Nephron (organoid): ENCODE measurements around the gene CMTM3.

Source experiments
- H3K27ac Mint-ChIP-seq, 3 experiments: 2 replicates each; pipeline ENCODE4 v1.8.0; 2020; ENCODE audit warnings: mixed read lengths in 3 of 3, mild to moderate bottlenecking in 2 of 3, moderate library complexity in 1 of 3
- H3K27me3 Mint-ChIP-seq: 2 replicates; pipeline ENCODE4 v1.8.0; 2021; ENCODE audit warnings: low read depth, mild to moderate bottlenecking, moderate library complexity, mixed read lengths
- H3K36me3 Mint-ChIP-seq: 2 replicates; pipeline ENCODE4 v1.8.0; 2020; ENCODE audit warnings: low read depth, mixed read lengths
- H3K4me1 Mint-ChIP-seq: 2 replicates; pipeline ENCODE4 v1.8.0; 2020; ENCODE audit warnings: mixed read lengths
- H3K4me3 Mint-ChIP-seq, 3 experiments: 2 replicates each; pipeline ENCODE4 v1.8.0; 2020; ENCODE audit warnings: mild to moderate bottlenecking in 3 of 3, mixed read lengths in 3 of 3, moderate library complexity in 2 of 3
- H3K9me3 Mint-ChIP-seq: 2 replicates; pipeline ENCODE4 v1.8.0; 2020; ENCODE audit warnings: mixed read lengths
- TF ChIP-seq, protein P1 (sequence below), 3 experiments: fragments of 200-600 bp; sonication (generic); IDR thresholded peaks; one replicate each; pipeline ENCODE4 v1.5.0; 2021; ENCODE audit warnings: antibody characterized with exemption in 3 of 3; ENCODE audit not compliant: unreplicated experiment in 3 of 3

CMTM3 gene

DNA sequence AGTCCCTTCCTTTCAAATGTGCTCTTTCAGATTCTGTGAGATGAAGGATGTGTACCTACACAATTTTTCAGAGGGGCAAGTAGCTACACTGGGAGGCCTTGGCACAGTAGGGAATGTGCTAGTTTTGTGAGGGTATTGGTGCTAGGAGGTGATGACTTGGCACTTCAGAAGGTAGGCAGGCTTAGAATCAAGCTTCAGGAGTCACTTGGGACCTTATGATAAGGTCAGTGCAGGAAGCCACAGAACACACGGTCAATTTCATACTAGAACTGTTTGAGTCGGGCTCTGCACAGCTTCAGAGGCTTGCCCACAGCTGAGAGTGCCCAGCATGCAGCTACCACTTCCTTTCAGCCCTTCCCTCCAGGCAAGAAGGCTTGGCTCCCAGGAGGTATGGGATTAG lies 32.1 kb upstream of the CMTM3 start:
- H3K4me3 Mint-ChIP-seq = no peak overlapping the region
- H3K36me3 Mint-ChIP-seq = peaks cover 2% of the 10 kb centered on the region
- peak overlapping the region in 1 of 3 experiments; percentile 60 for H3K27ac Mint-ChIP-seq
- H3K4me1 Mint-ChIP-seq = peaks cover 10% of the 10 kb centered on the region
- TF ChIP-seq, protein P1, sequence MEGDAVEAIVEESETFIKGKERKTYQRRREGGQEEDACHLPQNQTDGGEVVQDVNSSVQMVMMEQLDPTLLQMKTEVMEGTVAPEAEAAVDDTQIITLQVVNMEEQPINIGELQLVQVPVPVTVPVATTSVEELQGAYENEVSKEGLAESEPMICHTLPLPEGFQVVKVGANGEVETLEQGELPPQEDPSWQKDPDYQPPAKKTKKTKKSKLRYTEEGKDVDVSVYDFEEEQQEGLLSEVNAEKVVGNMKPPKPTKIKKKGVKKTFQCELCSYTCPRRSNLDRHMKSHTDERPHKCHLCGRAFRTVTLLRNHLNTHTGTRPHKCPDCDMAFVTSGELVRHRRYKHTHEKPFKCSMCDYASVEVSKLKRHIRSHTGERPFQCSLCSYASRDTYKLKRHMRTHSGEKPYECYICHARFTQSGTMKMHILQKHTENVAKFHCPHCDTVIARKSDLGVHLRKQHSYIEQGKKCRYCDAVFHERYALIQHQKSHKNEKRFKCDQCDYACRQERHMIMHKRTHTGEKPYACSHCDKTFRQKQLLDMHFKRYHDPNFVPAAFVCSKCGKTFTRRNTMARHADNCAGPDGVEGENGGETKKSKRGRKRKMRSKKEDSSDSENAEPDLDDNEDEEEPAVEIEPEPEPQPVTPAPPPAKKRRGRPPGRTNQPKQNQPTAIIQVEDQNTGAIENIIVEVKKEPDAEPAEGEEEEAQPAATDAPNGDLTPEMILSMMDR (IDR thresholded peaks at IDR 0.05; ENCODE audit: unreplicated experiment in 3 of 3) = no peak
- H3K9me3 Mint-ChIP-seq = no peaks in the 10 kb centered on the region
- peaks cover under 1% of the 10 kb centered on the region for H3K27me3 Mint-ChIP-seq

DNA sequence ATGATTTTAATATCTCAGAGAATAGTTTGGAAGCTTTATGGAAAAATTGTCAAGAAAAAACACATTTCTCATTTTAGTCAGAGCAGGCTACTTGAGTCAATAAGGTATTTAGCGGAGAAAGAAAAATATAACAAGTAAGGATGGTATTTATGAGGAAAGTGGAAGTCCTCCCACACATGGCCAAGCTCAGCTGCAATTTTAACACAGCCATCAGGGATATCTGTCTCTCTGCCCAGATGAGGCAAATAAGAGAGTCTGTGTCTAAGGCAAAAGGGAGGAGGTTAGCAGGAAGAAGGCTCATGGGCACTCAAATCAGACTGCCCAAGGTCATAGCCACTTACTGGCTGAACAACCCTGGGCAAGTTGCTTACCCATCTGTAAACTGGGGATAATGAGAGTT lies 30.4 kb upstream of the CMTM3 start:
- Mint-ChIP-seq H3K27ac (peak overlapping the region; percentile 23 to 79 (median 54)), H3K36me3 (no peaks in the 10 kb centered on the region), H3K4me3 (no peak overlapping the region), H3K9me3 (no peaks in the 10 kb centered on the region), H3K4me1 (peaks cover 13% of the 10 kb centered on the region), H3K27me3 (peaks cover 5% of the 10 kb centered on the region)
- TF ChIP-seq, protein P1 (IDR thresholded peaks at IDR 0.05; ENCODE audit: unreplicated experiment in 3 of 3) = no peak

DNA sequence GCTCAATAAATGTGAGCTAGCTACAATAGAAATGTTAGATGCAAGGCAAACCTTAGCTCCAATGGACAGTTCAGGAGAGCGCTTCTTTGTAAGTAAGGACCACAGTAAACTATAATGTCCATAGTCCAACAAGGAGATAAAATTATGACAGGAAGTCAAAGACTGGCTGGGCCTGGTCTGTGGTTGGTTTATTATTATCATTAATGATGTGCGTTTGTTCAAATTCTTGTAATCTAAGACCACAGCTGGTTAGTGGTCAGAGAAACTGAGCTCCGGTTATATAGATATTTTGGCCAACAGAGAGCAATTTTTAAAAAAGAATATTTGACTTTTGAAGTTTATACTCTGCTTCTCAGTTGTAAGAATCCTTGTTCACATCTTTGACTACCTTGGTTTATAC lies 30.0 kb upstream of the CMTM3 start:
- TF ChIP-seq, protein P1 (IDR thresholded peaks at IDR 0.05; ENCODE audit: unreplicated experiment in 3 of 3) = no peak
- Mint-ChIP-seq H3K4me3 (no peak overlapping the region), H3K27ac (peak overlapping the region; percentile 23 to 79 (median 54)), H3K27me3 (peaks cover 5% of the 10 kb centered on the region), H3K4me1 (peaks cover 13% of the 10 kb centered on the region), H3K36me3 (no peaks in the 10 kb centered on the region), H3K9me3 (no peaks in the 10 kb centered on the region)

DNA sequence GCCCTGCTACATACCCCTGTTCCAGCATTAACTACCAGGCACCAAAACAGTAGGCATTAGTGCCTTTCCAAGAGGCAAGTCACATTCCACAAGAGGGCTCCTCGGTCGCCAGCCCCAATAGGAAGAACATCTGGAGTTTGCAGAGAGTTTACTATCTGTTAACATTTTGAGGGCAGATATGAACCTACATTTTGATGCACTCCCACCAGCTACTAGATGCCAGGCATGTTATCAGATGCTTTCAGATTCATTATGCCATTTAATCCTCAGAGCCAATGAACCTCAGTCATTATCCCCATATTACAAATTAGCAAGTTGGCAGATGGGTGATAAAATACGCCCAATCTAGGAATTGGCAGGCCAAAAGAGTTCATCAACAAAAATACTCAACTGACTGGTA lies 29.4 kb upstream of the CMTM3 start:
- Mint-ChIP-seq H3K4me1 (peaks cover 15% of the 10 kb centered on the region), H3K27ac (no peak overlapping the region), H3K9me3 (no peaks in the 10 kb centered on the region)

DNA sequence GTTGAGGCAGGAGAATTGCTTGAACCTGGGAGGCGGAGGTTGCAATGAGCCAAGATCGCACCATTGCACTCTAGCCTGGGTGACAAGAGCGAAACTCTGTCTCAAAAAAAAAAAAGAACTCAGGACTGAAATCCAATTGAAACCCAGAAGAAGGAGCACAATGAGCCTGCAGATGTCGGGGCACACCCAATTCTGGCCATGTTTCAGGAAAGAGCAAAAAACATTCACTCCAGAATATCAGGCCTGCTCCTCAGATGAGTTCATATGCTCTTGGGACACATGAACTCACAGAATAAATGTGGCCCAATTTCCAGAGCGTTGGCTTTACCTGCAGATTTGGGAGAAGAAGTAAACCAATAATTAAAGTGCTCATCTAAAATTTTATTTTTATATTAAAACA lies 28.2 kb upstream of the CMTM3 start:
- Mint-ChIP-seq H3K9me3 (no peaks in the 10 kb centered on the region), H3K27ac (no peak overlapping the region), H3K36me3 (no peaks in the 10 kb centered on the region), H3K27me3 (peaks cover 5% of the 10 kb centered on the region), H3K4me3 (no peak overlapping the region), H3K4me1 (peaks cover 27% of the 10 kb centered on the region)
- TF ChIP-seq, protein P1 (IDR thresholded peaks at IDR 0.05; ENCODE audit: unreplicated experiment in 3 of 3) = no peak

More for the DNA sequence above, 29.4 kb upstream of the CMTM3 start:
- TF ChIP-seq, protein P1 (IDR thresholded peaks at IDR 0.05; ENCODE audit: unreplicated experiment in 3 of 3) = no peak
- H3K4me3 Mint-ChIP-seq = no peak overlapping the region
- no peaks in the 10 kb centered on the region for H3K36me3 Mint-ChIP-seq
- H3K27me3 Mint-ChIP-seq = peaks cover 5% of the 10 kb centered on the region

DNA sequence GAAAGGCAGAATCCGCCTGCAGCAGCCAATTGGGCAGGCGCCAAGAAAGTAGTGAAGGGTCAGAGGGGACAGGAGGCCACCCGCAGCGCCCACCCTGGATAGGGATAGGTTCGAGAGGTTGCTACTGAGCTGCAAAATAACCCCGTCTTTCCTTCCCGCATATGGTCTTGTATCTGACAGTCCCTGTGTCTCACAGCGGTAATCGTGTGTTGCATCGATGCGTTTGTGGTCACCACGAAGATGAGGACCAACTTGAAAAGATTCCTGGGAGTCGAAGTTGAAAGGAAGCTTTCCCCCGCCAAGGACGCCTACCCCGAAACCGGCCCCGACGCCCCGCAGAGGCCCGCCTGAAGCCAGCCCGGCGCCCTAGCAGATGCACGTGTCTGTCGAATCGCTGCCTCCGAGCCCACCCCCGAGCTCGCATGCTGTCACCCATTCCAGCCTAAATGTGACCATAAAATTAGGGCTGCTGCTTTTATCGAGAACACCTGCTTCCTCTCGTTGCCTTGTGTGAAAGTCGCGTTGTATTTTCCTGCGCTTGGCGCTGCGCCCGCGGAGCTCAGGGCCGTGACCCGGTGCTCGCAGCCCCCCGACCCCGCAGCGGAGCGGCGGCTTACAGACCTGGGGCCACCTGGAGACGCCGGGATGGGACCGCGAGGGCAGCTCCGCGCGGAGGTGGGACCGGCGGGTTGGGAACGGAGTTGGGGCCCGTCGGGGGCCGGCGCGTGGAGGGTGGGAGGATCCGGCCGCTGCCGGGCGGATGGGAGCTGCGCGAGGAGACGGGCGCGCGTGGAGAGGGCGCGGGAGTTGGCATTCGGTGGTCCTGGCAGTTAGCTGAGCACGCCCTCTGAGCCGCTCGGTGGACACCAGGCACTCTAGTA lies 25.6 kb upstream of the CMTM3 start, which contains the start of gene CMTM2:
TSS of gene CMTM2 (plus strand) at position 813 of the 881 bp plus-strand sequence. CDS start 145 bp downstream, outside the sequence.
- Mint-ChIP-seq H3K9me3 (no peaks in the 10 kb centered on the region), H3K4me3 (no peak within 1 kb of the TSS), H3K36me3 (no peaks in the 10 kb centered on the region), H3K27ac (peak within 1 kb of the TSS; percentile 54 to 81 (median 72)), H3K4me1 (peaks cover 34% of the 10 kb centered on the region), H3K27me3 (peaks cover 5% of the 10 kb centered on the region)
- TF ChIP-seq, protein P1 (IDR thresholded peaks at IDR 0.05; ENCODE audit: unreplicated experiment in 3 of 3) = no peak
